ENCODE measurements around the gene NPY4R. TPM values are rescaled to one million over a fixed set of nuclear protein-coding genes. Genes with fewer than 3 reads are reported as not detected.
"Not testable (repeated sequence)": the region's sequence is repeated elsewhere in the genome, so short reads cannot be mapped to it uniquely, and the experiment has no call there.

Gene NPY4R
- total RNA-seq, 1 donor from 2014 or later, result not detected

DNA sequence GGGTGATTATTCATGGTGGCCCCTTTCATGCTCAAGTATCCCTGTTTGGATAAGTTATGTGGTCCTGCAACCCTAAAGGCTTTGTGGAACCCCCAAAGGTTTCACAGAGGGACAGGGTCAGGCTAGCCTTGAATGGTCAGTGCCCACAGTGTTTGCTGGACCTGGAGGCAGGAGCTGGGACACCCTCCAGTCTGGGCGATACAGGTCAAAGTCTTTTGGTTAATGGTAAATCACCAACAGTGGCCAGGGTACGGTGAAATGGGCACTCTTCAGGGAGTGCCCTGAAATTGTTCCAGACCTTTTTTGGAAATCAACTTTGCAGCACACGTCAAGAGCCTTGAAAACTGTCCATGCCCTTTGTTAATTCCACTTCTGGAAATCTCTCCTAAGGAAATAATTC, 8.7 kb downstream of the NPY4R start:
- H3K27ac Mint-ChIP-seq (ENCODE audit: unreplicated experiment); H3K4me1 Mint-ChIP-seq (ENCODE audit: unreplicated experiment); H3K36me3 Mint-ChIP-seq (ENCODE audit: unreplicated experiment); H3K4me3 Mint-ChIP-seq (ENCODE audit: unreplicated experiment); H3K27me3 Mint-ChIP-seq (ENCODE audit: unreplicated experiment); H3K9me3 Mint-ChIP-seq (ENCODE audit: unreplicated experiment); DNase-seq (ENCODE audit: extremely low spot score, unreplicated experiment): not testable (repeated sequence)

- not testable (repeated sequence) for H3K4me1 Mint-ChIP-seq (ENCODE audit: unreplicated experiment); DNase-seq (ENCODE audit: extremely low spot score, unreplicated experiment); H3K9me3 Mint-ChIP-seq (ENCODE audit: unreplicated experiment); H3K4me3 Mint-ChIP-seq (ENCODE audit: unreplicated experiment); H3K27ac Mint-ChIP-seq (ENCODE audit: unreplicated experiment); H3K27me3 Mint-ChIP-seq (ENCODE audit: unreplicated experiment); H3K36me3 Mint-ChIP-seq (ENCODE audit: unreplicated experiment)
These were observed 9.8 kb downstream of the NPY4R start for GRCh38 chr10:46455992-46456391.

DNA sequence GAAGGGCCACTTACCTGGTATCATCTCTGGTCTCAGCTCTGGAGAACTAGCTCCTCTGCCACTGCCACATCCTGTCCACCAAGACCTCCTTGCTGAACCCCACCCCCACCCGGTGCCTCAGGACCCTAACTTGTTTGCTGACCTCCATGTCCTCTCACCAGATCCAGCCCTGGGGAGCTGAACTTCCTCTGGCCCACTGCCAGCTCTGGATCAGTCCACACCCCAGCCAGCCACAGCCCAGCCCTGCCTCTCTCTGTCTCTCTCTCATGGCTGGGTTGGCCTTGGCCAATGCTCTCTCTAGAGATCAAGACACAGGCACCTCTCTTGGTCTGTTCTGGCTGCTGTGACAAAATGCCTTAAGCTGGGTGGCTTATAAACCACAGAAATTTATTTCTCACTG, 14.4 kb downstream of the NPY4R start:
- not testable (repeated sequence) for DNase-seq (ENCODE audit: extremely low spot score, unreplicated experiment); H3K4me1 Mint-ChIP-seq (ENCODE audit: unreplicated experiment); H3K36me3 Mint-ChIP-seq (ENCODE audit: unreplicated experiment); H3K9me3 Mint-ChIP-seq (ENCODE audit: unreplicated experiment); H3K27me3 Mint-ChIP-seq (ENCODE audit: unreplicated experiment); H3K27ac Mint-ChIP-seq (ENCODE audit: unreplicated experiment); H3K4me3 Mint-ChIP-seq (ENCODE audit: unreplicated experiment)

DNA sequence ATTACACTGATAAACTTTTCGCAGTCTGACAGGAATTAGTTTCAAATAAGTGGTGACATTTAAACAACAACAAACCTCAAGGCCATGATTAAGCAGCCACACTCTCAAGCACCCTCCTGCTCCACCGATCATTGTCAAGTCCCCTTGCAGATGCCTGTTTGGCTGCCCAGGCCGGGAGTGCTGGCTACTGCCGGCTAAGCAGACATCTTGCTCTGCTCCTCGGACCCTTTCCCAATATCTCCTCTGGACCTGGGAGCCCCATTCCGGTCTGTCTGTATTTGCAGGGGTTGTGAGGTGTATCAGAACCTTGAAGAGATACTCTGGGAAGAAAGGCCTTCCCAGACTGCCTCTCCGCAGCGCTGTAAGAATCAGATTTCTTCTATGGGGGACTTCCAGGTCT, 14.9 kb downstream of the NPY4R start:
- peak; percentile 80 for DNase-seq (ENCODE audit: extremely low spot score, unreplicated experiment)
- not testable (repeated sequence) for H3K27ac Mint-ChIP-seq (ENCODE audit: unreplicated experiment); H3K9me3 Mint-ChIP-seq (ENCODE audit: unreplicated experiment); H3K4me3 Mint-ChIP-seq (ENCODE audit: unreplicated experiment); H3K36me3 Mint-ChIP-seq (ENCODE audit: unreplicated experiment); H3K27me3 Mint-ChIP-seq (ENCODE audit: unreplicated experiment); H3K4me1 Mint-ChIP-seq (ENCODE audit: unreplicated experiment)

DNA sequence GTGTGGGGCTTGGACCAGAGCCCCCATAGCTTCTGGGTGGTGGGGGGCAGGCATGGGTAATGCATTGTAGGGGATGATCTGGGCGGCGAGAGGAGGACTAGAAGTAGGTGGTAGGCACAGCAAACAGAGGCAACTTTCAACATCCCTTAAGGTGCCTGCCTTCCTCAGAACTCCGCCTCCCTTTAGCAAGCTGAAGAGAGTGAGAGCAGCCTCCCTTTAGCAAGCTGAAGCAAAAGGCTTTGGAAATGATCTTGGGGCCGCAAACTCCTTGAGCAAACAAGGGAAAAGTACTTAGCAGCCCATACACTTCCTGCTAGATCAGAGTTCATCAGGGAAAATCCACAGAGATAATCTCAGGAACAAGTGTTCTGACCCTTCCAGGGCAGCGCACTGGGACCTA, 18.3 kb downstream of the NPY4R start:
- H3K9me3 Mint-ChIP-seq (ENCODE audit: unreplicated experiment); H3K27ac Mint-ChIP-seq (ENCODE audit: unreplicated experiment); H3K4me1 Mint-ChIP-seq (ENCODE audit: unreplicated experiment); DNase-seq (ENCODE audit: extremely low spot score, unreplicated experiment); H3K4me3 Mint-ChIP-seq (ENCODE audit: unreplicated experiment); H3K36me3 Mint-ChIP-seq (ENCODE audit: unreplicated experiment); H3K27me3 Mint-ChIP-seq (ENCODE audit: unreplicated experiment): not testable (repeated sequence)

- H3K9me3 Mint-ChIP-seq (ENCODE audit: unreplicated experiment); H3K27ac Mint-ChIP-seq (ENCODE audit: unreplicated experiment); H3K4me3 Mint-ChIP-seq (ENCODE audit: unreplicated experiment); H3K4me1 Mint-ChIP-seq (ENCODE audit: unreplicated experiment); H3K27me3 Mint-ChIP-seq (ENCODE audit: unreplicated experiment); DNase-seq (ENCODE audit: extremely low spot score, unreplicated experiment); H3K36me3 Mint-ChIP-seq (ENCODE audit: unreplicated experiment): not testable (repeated sequence)
These were observed 20.2 kb downstream of the NPY4R start for GRCh38 chr10:46445389-46446122.

- H3K9me3 Mint-ChIP-seq (ENCODE audit: unreplicated experiment); H3K27me3 Mint-ChIP-seq (ENCODE audit: unreplicated experiment); H3K27ac Mint-ChIP-seq (ENCODE audit: unreplicated experiment); H3K4me1 Mint-ChIP-seq (ENCODE audit: unreplicated experiment); H3K4me3 Mint-ChIP-seq (ENCODE audit: unreplicated experiment); H3K36me3 Mint-ChIP-seq (ENCODE audit: unreplicated experiment); DNase-seq (ENCODE audit: extremely low spot score, unreplicated experiment): not testable (repeated sequence)
These were observed 22.3 kb downstream of the NPY4R start for GRCh38 chr10:46443422-46443821.

GRCh38 chr10:46442706-46443275, 23.0 kb downstream of the NPY4R start:
- H3K36me3 Mint-ChIP-seq (ENCODE audit: unreplicated experiment); H3K4me3 Mint-ChIP-seq (ENCODE audit: unreplicated experiment); DNase-seq (ENCODE audit: extremely low spot score, unreplicated experiment); H3K27me3 Mint-ChIP-seq (ENCODE audit: unreplicated experiment); H3K4me1 Mint-ChIP-seq (ENCODE audit: unreplicated experiment); H3K9me3 Mint-ChIP-seq (ENCODE audit: unreplicated experiment); H3K27ac Mint-ChIP-seq (ENCODE audit: unreplicated experiment): not testable (repeated sequence)

- H3K4me3 Mint-ChIP-seq (ENCODE audit: unreplicated experiment); H3K36me3 Mint-ChIP-seq (ENCODE audit: unreplicated experiment); H3K27me3 Mint-ChIP-seq (ENCODE audit: unreplicated experiment); H3K27ac Mint-ChIP-seq (ENCODE audit: unreplicated experiment); DNase-seq (ENCODE audit: extremely low spot score, unreplicated experiment); H3K4me1 Mint-ChIP-seq (ENCODE audit: unreplicated experiment); H3K9me3 Mint-ChIP-seq (ENCODE audit: unreplicated experiment): not testable (repeated sequence)
These were observed 23.9 kb downstream of the NPY4R start for GRCh38 chr10:46441837-46442278.

DNA sequence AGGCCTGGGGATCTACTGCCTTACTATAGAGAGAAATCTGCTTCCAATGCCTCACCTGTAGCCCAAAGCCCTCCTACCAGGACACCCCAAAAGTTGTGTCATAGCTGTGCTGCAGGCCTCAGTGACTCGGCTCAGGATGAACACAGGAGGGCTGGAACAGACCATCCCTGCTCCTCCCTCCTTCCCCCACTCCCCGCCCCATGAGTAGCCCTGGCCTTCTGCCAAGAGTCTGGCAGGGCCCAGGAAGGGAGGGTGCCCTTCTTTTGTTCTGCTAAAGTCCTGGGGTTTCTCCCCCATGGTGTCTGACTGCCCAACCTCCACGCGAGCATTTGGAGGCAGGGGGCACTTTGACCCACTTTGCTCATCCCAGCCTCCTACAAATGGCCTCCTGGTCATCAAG, 24.8 kb downstream of the NPY4R start:
- not testable (repeated sequence) for H3K4me3 Mint-ChIP-seq (ENCODE audit: unreplicated experiment); H3K27me3 Mint-ChIP-seq (ENCODE audit: unreplicated experiment); H3K9me3 Mint-ChIP-seq (ENCODE audit: unreplicated experiment); H3K4me1 Mint-ChIP-seq (ENCODE audit: unreplicated experiment); H3K27ac Mint-ChIP-seq (ENCODE audit: unreplicated experiment); H3K36me3 Mint-ChIP-seq (ENCODE audit: unreplicated experiment); DNase-seq (ENCODE audit: extremely low spot score, unreplicated experiment)

DNA sequence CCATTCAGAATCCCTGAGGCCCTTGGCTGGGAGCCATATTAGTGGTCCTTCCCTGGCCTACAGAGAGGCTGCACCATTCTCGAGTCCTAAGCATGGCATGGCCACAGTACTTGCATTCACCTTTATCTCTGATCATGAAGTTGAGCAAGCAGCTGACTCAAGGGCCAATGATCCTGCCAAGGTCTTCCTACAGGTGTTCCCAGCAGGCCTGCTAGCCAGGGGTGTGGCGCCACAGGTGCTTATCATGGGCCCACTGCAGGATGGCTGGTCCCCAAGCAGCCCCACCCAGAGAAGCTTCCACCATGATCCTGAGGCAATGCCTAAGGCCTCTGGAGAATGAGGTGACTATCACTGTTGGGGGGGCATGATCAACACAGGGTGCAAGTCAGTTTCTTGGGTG, 42.2 kb downstream of the NPY4R start:
- not testable (repeated sequence) for H3K4me1 Mint-ChIP-seq (ENCODE audit: unreplicated experiment); H3K4me3 Mint-ChIP-seq (ENCODE audit: unreplicated experiment); H3K9me3 Mint-ChIP-seq (ENCODE audit: unreplicated experiment); H3K27ac Mint-ChIP-seq (ENCODE audit: unreplicated experiment); H3K36me3 Mint-ChIP-seq (ENCODE audit: unreplicated experiment); H3K27me3 Mint-ChIP-seq (ENCODE audit: unreplicated experiment); DNase-seq (ENCODE audit: extremely low spot score, unreplicated experiment)

DNA sequence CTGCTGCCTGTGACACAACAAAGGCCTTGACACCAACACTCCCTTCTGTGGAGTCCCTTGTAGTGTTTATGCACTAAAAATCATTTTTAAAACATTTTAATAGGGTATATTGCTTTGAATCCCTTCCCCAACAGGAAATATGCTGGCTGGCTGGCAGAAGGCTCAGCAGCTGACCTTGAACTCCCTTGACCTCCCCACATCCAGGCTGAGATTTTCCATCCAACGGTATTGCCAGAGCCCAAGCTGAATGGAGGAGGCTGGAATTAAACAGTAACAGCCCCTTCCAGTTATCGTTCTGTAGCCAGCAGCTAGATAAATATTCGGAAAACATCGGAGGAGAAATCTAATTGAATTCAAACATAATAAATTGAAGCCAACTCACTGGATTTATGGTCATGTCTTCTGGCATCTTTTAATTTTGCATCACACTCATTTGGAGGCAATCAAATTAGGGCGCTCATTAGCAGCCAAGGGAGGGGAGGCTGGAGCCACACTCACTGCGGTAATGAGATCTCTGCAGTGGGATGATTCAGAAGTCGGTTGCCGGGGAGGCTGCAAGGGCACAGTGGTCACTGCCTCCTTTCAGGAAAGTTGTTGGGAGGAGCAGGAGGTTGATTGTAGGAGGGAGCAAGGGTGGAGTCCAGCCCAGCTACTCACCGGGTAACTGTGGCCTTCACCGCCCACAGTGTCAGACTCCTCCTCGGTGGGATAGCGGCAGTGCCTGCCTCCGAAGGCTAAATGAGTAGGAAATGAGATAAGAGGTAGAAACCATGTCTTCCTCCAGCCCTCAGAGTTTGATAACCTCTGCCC, 46.0 kb downstream of the NPY4R start:
- H3K4me3 Mint-ChIP-seq (ENCODE audit: unreplicated experiment); H3K27me3 Mint-ChIP-seq (ENCODE audit: unreplicated experiment); H3K9me3 Mint-ChIP-seq (ENCODE audit: unreplicated experiment); DNase-seq (ENCODE audit: extremely low spot score, unreplicated experiment); H3K36me3 Mint-ChIP-seq (ENCODE audit: unreplicated experiment); H3K4me1 Mint-ChIP-seq (ENCODE audit: unreplicated experiment); H3K27ac Mint-ChIP-seq (ENCODE audit: unreplicated experiment): not testable (repeated sequence)

Data from osteocyte (in vitro differentiated cells).